ENCODE data around the gene CRLF2. TPM values are rescaled to one million over a fixed set of nuclear protein-coding genes. Genes with fewer than 3 reads are reported as not detected.
A peak's percentile ranks its signal among the peaks of the same experiment; 100 is the strongest.
"Not testable (repeated sequence)": the region's sequence is repeated elsewhere in the genome, so short reads cannot be mapped to it uniquely, and the experiment has no call there.

Gene CRLF2
- total RNA-seq, 3 donors from 2014 or later, result 0.31 to 0.63 TPM; not detected in 1

DNA sequence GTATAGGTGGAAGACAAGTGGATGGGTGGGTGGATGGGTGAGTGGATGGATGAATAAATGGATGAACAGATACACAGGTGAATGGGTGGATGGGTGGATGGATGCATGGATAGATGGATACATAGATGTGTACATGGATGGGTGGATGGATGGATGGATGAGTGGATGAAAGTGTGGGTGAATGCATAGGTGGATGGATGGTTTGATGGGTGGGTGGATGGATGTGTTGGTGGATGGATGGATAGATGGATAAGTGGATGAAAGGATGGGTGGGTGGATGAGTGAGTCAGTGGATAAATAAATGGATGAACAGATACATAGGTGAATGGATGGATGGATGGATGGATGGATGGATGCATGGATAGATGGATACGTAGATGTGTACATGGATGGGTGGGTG, 1.6 kb downstream of the CRLF2 start:
- Histone ChIP-seq H3K36me3 (ENCODE audit: low read depth) (no peaks in the 10 kb centered on the region), H3K9me3 (no peaks in the 10 kb centered on the region), H3K4me3 (no peak overlapping the region), H3K4me1 (ENCODE audit: low read depth) (no peaks in the 10 kb centered on the region)
- no peak for ATAC-seq
- DNase-seq, result no peak
- intact Hi-C loops (cut with DNase I, micrococcal nuclease), result no loop called here
- TF ChIP-seq, protein P1, sequence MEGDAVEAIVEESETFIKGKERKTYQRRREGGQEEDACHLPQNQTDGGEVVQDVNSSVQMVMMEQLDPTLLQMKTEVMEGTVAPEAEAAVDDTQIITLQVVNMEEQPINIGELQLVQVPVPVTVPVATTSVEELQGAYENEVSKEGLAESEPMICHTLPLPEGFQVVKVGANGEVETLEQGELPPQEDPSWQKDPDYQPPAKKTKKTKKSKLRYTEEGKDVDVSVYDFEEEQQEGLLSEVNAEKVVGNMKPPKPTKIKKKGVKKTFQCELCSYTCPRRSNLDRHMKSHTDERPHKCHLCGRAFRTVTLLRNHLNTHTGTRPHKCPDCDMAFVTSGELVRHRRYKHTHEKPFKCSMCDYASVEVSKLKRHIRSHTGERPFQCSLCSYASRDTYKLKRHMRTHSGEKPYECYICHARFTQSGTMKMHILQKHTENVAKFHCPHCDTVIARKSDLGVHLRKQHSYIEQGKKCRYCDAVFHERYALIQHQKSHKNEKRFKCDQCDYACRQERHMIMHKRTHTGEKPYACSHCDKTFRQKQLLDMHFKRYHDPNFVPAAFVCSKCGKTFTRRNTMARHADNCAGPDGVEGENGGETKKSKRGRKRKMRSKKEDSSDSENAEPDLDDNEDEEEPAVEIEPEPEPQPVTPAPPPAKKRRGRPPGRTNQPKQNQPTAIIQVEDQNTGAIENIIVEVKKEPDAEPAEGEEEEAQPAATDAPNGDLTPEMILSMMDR (IDR thresholded peaks at IDR 0.05), result no peak

DNA sequence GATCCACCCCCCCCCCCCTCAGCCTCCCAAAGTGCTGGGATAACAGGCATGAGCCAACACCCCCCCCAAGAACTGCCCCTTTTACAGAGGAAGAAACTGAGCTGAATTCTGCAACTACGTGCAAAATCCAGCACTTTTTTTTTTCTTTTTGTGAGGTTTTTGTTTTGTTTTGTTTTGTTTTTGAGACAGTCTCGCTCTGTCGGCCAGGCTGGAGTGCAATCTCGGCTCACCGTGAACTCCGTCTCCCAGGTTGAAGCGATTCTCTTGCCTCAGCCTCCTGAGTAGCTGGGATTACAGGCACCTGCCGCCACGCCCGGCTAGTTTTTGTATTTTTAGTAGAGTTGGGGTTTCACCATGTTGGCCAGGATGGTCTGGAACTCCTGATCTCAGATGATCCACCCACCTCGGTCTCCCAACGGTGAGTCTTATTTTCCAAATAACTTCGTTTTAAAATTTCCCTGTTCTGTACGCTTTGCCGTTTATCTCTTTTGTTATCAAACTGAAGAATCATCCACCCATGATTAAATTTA, 4.9 kb downstream of the CRLF2 start:
- no peaks in the 10 kb centered on the region for H3K9me3 ChIP-seq
- DNase-seq, result no peak
- H3K4me3 ChIP-seq, result no peak overlapping the region
- no peaks in the 10 kb centered on the region for H3K4me1 ChIP-seq (ENCODE audit: low read depth)
- no peak for ATAC-seq
- intact Hi-C loops (cut with DNase I, micrococcal nuclease), result no loop called here
- H3K36me3 ChIP-seq (ENCODE audit: low read depth), result no peaks in the 10 kb centered on the region
- TF ChIP-seq, protein P1 (IDR thresholded peaks at IDR 0.05), result no peak

DNA sequence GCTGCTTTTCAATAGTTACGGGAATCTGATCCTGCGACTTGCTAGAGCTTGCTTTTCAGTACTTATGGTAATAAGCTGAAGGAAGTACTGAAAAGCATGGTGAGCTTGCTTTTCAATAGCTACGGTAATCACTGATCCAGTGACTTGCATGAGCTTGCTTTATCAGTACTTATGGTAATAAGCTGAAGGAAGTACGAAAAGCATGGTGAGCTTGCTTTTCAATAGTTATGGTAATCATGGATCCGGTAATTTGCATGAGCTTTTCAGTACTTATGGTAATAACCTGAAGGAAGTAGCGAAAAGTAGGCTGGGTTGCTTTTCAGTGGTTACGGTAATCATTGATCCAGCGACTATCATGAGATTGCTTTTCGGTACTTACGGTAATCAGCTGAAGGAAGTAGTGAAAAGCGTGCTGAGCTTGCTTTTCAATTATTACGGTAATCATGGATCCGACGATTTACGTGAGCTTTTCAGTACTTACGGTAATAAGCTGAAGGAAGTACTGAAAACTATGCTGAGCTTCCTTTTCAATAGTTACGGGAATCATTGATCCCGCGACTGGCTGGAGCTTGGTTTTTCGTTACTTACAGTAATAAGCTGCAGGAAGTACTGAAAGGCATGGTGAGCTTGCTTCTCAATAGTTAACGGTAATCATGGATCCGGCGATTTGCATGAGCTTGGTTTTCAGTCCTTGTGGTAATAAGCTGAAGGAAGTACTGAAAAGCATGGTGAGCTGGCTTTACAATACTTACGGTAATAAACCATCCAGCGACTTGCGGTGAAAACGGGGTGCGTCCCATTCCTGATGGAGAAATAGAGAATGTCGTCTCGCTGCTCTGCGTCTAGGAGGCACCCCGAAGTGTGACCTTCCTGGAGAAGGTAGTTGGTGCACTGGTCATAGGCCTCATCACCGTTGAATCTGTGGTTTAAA, 6.5 kb downstream of the CRLF2 start:
- peak in 1 of 3 donors; percentile 62 for DNase-seq
- Histone ChIP-seq H3K9me3 (no peaks in the 10 kb centered on the region), H3K4me3 (no peak overlapping the region), H3K4me1 (ENCODE audit: low read depth) (no peaks in the 10 kb centered on the region), H3K36me3 (ENCODE audit: low read depth) (no peaks in the 10 kb centered on the region)
- ATAC-seq, result peak; percentile 92
- intact Hi-C loops (cut with DNase I, micrococcal nuclease), result no loop called here
- TF ChIP-seq, protein P1 (IDR thresholded peaks at IDR 0.05), result no peak

DNA sequence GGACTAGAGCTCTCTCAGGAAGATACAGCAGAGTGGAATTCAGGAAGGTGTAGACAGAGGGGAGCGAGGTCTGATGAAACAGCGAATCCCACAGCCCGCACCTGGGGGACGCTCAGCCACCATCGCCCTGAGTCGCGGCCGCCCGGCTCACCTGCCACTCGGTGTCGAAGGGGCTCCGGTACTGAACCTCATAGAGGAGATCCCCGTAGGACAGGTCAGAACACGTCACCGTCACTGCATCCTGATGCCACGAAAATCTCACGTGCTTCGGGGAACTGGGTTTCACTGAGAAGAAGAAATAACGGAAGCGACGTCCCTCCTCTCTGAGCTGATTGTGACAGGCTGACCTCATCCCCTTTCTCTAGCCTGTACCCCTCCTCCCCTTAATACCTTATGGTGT, 10.2 kb downstream of the CRLF2 start:
- Histone ChIP-seq H3K9me3 (no peaks in the 10 kb centered on the region), H3K4me1 (ENCODE audit: low read depth) (no peaks in the 10 kb centered on the region), H3K4me3 (no peak overlapping the region), H3K36me3 (ENCODE audit: low read depth) (no peaks in the 10 kb centered on the region)
- TF ChIP-seq, protein P1 (IDR thresholded peaks at IDR 0.05), result no peak
- intact Hi-C loops (cut with DNase I, micrococcal nuclease), result no loop called here
- DNase-seq (no peak), ATAC-seq (no peak)

DNA sequence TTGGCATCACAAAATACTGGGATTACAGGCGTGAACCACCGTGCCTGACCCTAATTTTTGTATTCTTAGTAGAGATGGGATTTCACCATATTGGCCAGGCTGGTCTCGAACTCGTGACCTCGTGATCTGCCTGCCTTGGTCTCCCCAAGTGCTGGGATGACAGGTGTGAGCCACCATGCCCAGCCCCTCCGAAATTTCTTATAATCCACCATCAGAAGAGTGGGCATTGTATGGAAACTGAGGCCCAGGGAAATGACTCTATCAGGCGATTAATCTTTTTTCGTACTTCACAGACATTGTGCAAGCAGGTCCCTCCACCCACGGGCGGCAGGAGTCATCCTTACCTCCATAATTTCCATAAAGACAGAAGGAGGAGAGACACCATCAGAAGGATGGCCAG, 16.0 kb downstream of the CRLF2 start:
- ATAC-seq (no peak), DNase-seq (no peak)
- H3K4me3 ChIP-seq, result no peak overlapping the region
- H3K36me3 ChIP-seq (ENCODE audit: low read depth), result no peaks in the 10 kb centered on the region
- TF ChIP-seq, protein P1 (IDR thresholded peaks at IDR 0.05), result no peak
- no peaks in the 10 kb centered on the region for H3K9me3 ChIP-seq
- intact Hi-C loops (cut with DNase I, micrococcal nuclease), result no loop called here
- H3K4me1 ChIP-seq (ENCODE audit: low read depth), result no peaks in the 10 kb centered on the region

DNA sequence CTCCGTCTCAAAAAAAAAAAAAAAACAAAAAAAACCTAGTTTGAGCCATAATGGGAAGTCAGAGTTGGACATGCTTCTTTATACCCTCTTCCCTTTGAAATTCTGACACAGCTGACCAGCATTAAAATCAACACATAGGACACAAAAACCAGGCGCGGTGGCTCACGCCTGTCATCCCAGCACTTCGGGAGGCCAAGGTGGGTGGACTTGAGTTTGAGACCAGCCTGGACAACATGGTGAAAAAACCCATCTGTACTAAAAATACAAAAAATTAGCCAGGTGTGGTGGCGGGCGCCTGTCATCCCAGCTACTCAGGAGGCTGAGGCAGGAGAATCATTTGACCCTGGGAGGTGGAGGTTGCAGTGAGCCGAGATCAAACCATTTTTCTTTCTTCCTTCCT, 20.3 kb downstream of the CRLF2 start:
- ATAC-seq; H3K4me1 ChIP-seq (ENCODE audit: low read depth); DNase-seq; intact Hi-C loops (cut with DNase I, micrococcal nuclease); H3K9me3 ChIP-seq; H3K4me3 ChIP-seq; H3K36me3 ChIP-seq (ENCODE audit: low read depth): not testable (repeated sequence)

Measured in mucosa of descending colon (tissue), 3 donors.